K562 (cell line): ENCODE results near the gene CKM. TPM values are rescaled to one million over a fixed set of nuclear protein-coding genes. Genes with fewer than 3 reads are reported as not detected.

Source experiments
- ATAC-seq: fragments of 200-7000 bp; cut with Tn5 transposase; 3 replicates; pipeline ENCODE4 v1.9.1; 2020; ENCODE audit warnings: moderate library complexity
- BruUV-seq: library from RNA; stranded (reverse); fragments of 400-500 nt; replicated peaks from 2 replicates; lab custom pipeline; 2021; lab: Mats Ljungman, UMichigan
- CTCF ChIA-PET: fragments of 300-600 bp; formaldehyde crosslinking; extraction: SDS; loops from one replicate; lab custom pipeline; 2021; ENCODE audit warnings: low intra/inter-chr PET ratio; lab: Yijun Ruan, JAX
- POLR2A ChIA-PET: fragments of 300-600, 350-650 bp; sonication (Branson Sonifier 250); formaldehyde crosslinking; extraction: SDS; loops from one replicate; lab custom pipeline; 2021; ENCODE audit warnings: antibody characterized with exemption, inconsistent platforms; lab: Yijun Ruan, JAX
- DNase-seq, 4 experiments: peaks; one replicate each; pipeline versions ENCODE4 v3.0.0 to v3.0.0-alpha.2; 2011 to 2018; ENCODE audit warnings: low spot score in 3 of 4, mixed read lengths in 3 of 4; ENCODE audit errors: extremely low read depth in 1 of 4
- FAIRE-seq: peaks from 2 replicates; lab custom pipeline; 2011; peaks lifted over from hg19 to GRCh38; lab: Jason Lieb, UNC
- H2AFZ ChIP-seq: 2 replicates; pipeline ENCODE4 v1.6.0; 2011; ENCODE audit warnings: low read depth, low read length, control low read depth, inconsistent platforms
- H3K27ac ChIP-seq: fragments of 200-600 bp; 3 replicates; pipeline ENCODE4 v1.8.0; 2011; ENCODE audit warnings: low read depth, mild to moderate bottlenecking, control low read depth, inconsistent platforms, low read length, moderate library complexity, mixed read lengths; ENCODE audit errors: extremely low read depth
- H3K27me3 ChIP-seq, 2 experiments: fragments of 300-600 bp in 1 of 2; 2 replicates in 1 of 2; 3 replicates in 1 of 2; pipeline versions ENCODE4 v1.6.0 to v1.8.0; 2011; ENCODE audit warnings: inconsistent platforms in 2 of 2, low read length in 2 of 2, mild to moderate bottlenecking in 1 of 2, mixed read lengths in 1 of 2, moderate library complexity in 1 of 2; ENCODE audit not compliant: control insufficient read depth in 2 of 2, insufficient read depth in 2 of 2
- H3K36me3 ChIP-seq: fragments of 300-600 bp; 3 replicates; pipeline ENCODE4 v1.8.0; 2011; ENCODE audit warnings: mild to moderate bottlenecking, low read length, inconsistent platforms; ENCODE audit not compliant: control insufficient read depth, insufficient read depth
- H3K4me1 ChIP-seq, 2 experiments: fragments of 200-600 bp in 1 of 2; replicated peaks in 1 of 2; 2 replicates in 1 of 2; 3 replicates in 1 of 2; pipeline versions ENCODE4 v1.5.1 to v1.8.0; 2011; ENCODE audit warnings: inconsistent platforms in 2 of 2, low read length in 2 of 2, mild to moderate bottlenecking in 1 of 2, mixed read lengths in 1 of 2, moderate library complexity in 1 of 2; ENCODE audit not compliant: control insufficient read depth in 2 of 2, insufficient read depth in 2 of 2
- H3K4me2 ChIP-seq: 2 replicates; pipeline ENCODE4 v1.6.1; 2011; ENCODE audit warnings: low read length, control low read depth, inconsistent platforms, mixed read lengths; ENCODE audit not compliant: insufficient read depth
- H3K4me3 ChIP-seq: fragments of 200-600 bp; sonication (generic), shearing (Covaris generic); 2 replicates; pipeline ENCODE4 v1.5.1; 2016; ENCODE audit warnings: control low read depth, inconsistent platforms
- H3K79me2 ChIP-seq: fragments of 200-600 bp; 3 replicates; pipeline ENCODE4 v1.8.0; 2011; ENCODE audit warnings: low read length, inconsistent platforms; ENCODE audit not compliant: control insufficient read depth, insufficient read depth
- H3K9ac ChIP-seq, 2 experiments: 2 replicates each; pipeline versions ENCODE4 v1.6.0 to v1.6.1; 2011; ENCODE audit warnings: low read depth in 2 of 2, low read length in 2 of 2, control low read depth in 1 of 2, inconsistent platforms in 1 of 2, mild to moderate bottlenecking in 1 of 2, mixed read lengths in 1 of 2; ENCODE audit not compliant: insufficient read depth in 1 of 2
- H3K9me1 ChIP-seq: one replicate; pipeline ENCODE4 v1.6.0; 2011; ENCODE audit warnings: inconsistent platforms, mild to moderate bottlenecking, low read length, moderate library complexity; ENCODE audit not compliant: control insufficient read depth, insufficient read depth
- H3K9me3 ChIP-seq: replicated peaks from 2 replicates; pipeline ENCODE4 v1.5.1; 2011; ENCODE audit warnings: low read depth, low read length, inconsistent platforms; ENCODE audit not compliant: control insufficient read depth, insufficient read depth
- H4K20me1 ChIP-seq: replicated peaks from 2 replicates; pipeline ENCODE4 v1.6.1; 2011; ENCODE audit warnings: low read length, inconsistent platforms, mixed read lengths; ENCODE audit not compliant: control insufficient read depth, insufficient read depth
- ADNP ChIP-seq: fragments of 200-800 bp; sonication (Bioruptor generic); IDR thresholded peaks from 2 replicates; pipeline ENCODE4 v1.6.1; 2016; ENCODE audit warnings: missing genetic modification characterization, missing compliant biosample characterization
- CBX1 ChIP-seq: sonication (generic); IDR thresholded peaks from 2 replicates; pipeline ENCODE4 v1.6.1; 2016; ENCODE audit warnings: antibody characterized with exemption, low read depth, mild to moderate bottlenecking
- EGR1 ChIP-seq: fragments of 450-650 bp; conservative IDR thresholded peaks from 2 replicates; pipeline ENCODE4 v1.6.1; 2017; ENCODE audit warnings: mild to moderate bottlenecking
- HDAC2 ChIP-seq: fragments of 450-650 bp; IDR thresholded peaks from 2 replicates; pipeline ENCODE4 v1.6.1; 2016; ENCODE audit warnings: mild to moderate bottlenecking
- MAZ ChIP-seq, 2 experiments: fragments of 450-650 bp in 1 of 2; sonication (generic) in 1 of 2; formaldehyde crosslinking; IDR thresholded peaks in 1 of 2; conservative IDR thresholded peaks in 1 of 2; 2 replicates each; pipeline versions ENCODE4 v1.4.0 to v1.5.0; 2020; ENCODE audit warnings: mild to moderate bottlenecking in 1 of 2, missing genetic modification reagents in 1 of 2
- NEUROD1 ChIP-seq: fragments of 150-350 bp; IDR thresholded peaks from 2 replicates; pipeline ENCODE4 v1.6.1; 2014; ENCODE audit warnings: borderline replicate concordance, low read length, low read depth; ENCODE audit not compliant: partially characterized antibody
- PTBP1 ChIP-seq: fragments of 200-400 bp; formaldehyde crosslinking; IDR thresholded peaks from 2 replicates; pipeline ENCODE4 v1.6.1; 2017; ENCODE audit warnings: low read depth, low read length
- RBM25 ChIP-seq: fragments of 200-400 bp; formaldehyde crosslinking; IDR thresholded peaks from 2 replicates; pipeline ENCODE4 v1.6.1; 2018; ENCODE audit warnings: low read length, low read depth, moderate library complexity; ENCODE audit not compliant: severe bottlenecking
- SMARCA5 ChIP-seq: fragments of 450-650 bp; IDR thresholded peaks from 2 replicates; pipeline ENCODE4 v1.6.1; 2016
- ZNF121 ChIP-seq: sonication (generic); formaldehyde crosslinking; conservative IDR thresholded peaks from 2 replicates; pipeline ENCODE4 v1.8.0; 2022; ENCODE audit warnings: missing genetic modification reagents
- WGBS: fragments of 100-300 bp; shearing (Covaris generic); methylation state at CpG from one replicate; pipeline ENCODE4 v1.1.6; 2016; ENCODE audit warnings: low coverage, mixed read lengths; ENCODE audit not compliant: insufficient coverage; ENCODE audit errors: missing lambda C conversion rate; 5-methylcytosine and 5-hydroxymethylcytosine counted together
- in situ Hi-C: fragments of 300-500 bp; cut with MboI; formaldehyde crosslinking; loops from 4 replicates; pipeline ENCODE4 v1.15.0; 2018; ENCODE audit warnings: inconsistent platforms, mixed read lengths
- intact Hi-C: fragments of 100-400 bp; cut with micrococcal nuclease; formaldehyde crosslinking; loops from 2 replicates; pipeline ENCODE4 v1.14.2; 2022
- polyA plus RNA-seq, 8 experiments: library from polyadenylated mRNA; depleted of rRNA in 4 of 8; stranded (reverse) in 5 of 8; unstranded in 3 of 8; fragments of >200 nt; fragmentation: Nextera tagmentation in 2 of 8; fragmentation: Illumina TruSeq in 1 of 8; extraction: Ambion mirVana in 2 of 8; extraction: Trizol in 1 of 8; gene quantifications; 2 replicates each; pipeline versions ENCODE4 v1.2.1 to v1.2.3, GENCODE V29; 2011 to 2014; ENCODE audit warnings: inconsistent platforms in 1 of 8, missing spikeins in 1 of 8
- total RNA-seq, 7 experiments: library from RNA; depleted of rRNA in 6 of 7; stranded (reverse); fragments of >200 nt in 6 of 7; fragmentation: Illumina TruSeq in 2 of 7; extraction: Trizol in 2 of 7; gene quantifications; 2 replicates each; pipeline versions ENCODE4 v1.2.1 to v1.2.3, GENCODE V29; 2011 to 2021; ENCODE audit warnings: low replicate concordance in 1 of 7
- TF ChIP-seq, protein P1 (sequence below): fragments of 450-650 bp; formaldehyde crosslinking; IDR thresholded peaks from 2 replicates; pipeline ENCODE4 v1.4.0; 2020; ENCODE audit warnings: mild to moderate bottlenecking, moderate library complexity

The CKM gene
- total and polyA plus RNA-seq, 9 of the 15 experiments (the other 6 are each of a cell fraction or from before 2014, with no cell fraction given) = 0.06 to 0.17 (median 0.09) TPM; not detected in 4

DNA sequence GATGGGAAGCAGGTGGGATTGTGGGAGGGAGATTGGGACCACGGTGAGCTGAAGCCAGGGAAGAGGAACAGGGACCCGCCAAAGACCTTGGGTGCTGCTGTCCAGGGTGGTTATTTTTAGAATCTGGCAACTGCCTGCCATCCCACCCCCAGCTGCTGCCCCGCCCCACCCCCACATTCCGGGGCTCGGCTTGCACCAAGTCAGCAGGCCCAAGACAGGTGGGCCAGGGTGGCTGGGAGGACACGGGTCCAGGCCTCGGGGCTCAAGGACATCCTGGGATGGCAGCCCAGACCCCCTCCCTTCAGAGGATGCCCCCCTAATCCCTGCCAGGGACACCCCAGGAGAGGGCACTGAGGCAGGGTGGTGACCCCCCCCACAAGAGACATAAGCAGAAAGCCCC, 827 bp downstream of the CKM start:
- CTCF ChIA-PET = no interaction called here
- POLR2A ChIA-PET = no interaction called here
- no peak overlapping the region for H3K27ac ChIP-seq
- no peaks in the 10 kb centered on the region for H3K36me3 ChIP-seq
- TF ChIP-seq ADNP (tag) = peak; percentile 1; the same call in 1 of the 2 replicates
- no peak for TF ChIP-seq MAZ (CRISPR knock-in tag; conservative IDR thresholded peaks at IDR 0.05 in 1 of 2, IDR thresholded peaks at IDR 0.05 in 1 of 2)
- in situ Hi-C loops = no loop called here
- H3K9ac ChIP-seq = no peak overlapping the region
- no peaks in the 10 kb centered on the region for H3K9me3 ChIP-seq
- intact Hi-C loops = no loop called here
- H3K4me1 ChIP-seq = peaks cover 2 to 36% of the 10 kb centered on the region in 2 experiments; a peak in 3 of 5 replicates
- no TSS peak for BruUV-seq
- H3K4me3 ChIP-seq = no peak overlapping the region
- no peak overlapping the region for H2AFZ ChIP-seq
- H3K79me2 ChIP-seq = no peaks in the 10 kb centered on the region
- H3K27me3 ChIP-seq = no peaks in the 10 kb centered on the region
- no peak for ATAC-seq
- FAIRE-seq = no peak
- 40% methylated on average over 6 of the region's 7 CpGs for WGBS
- no peaks in the 10 kb centered on the region for H3K9me1 ChIP-seq
- no peak for DNase-seq
- no peak overlapping the region for H3K4me2 ChIP-seq
- no peaks in the 10 kb centered on the region for H4K20me1 ChIP-seq

DNA sequence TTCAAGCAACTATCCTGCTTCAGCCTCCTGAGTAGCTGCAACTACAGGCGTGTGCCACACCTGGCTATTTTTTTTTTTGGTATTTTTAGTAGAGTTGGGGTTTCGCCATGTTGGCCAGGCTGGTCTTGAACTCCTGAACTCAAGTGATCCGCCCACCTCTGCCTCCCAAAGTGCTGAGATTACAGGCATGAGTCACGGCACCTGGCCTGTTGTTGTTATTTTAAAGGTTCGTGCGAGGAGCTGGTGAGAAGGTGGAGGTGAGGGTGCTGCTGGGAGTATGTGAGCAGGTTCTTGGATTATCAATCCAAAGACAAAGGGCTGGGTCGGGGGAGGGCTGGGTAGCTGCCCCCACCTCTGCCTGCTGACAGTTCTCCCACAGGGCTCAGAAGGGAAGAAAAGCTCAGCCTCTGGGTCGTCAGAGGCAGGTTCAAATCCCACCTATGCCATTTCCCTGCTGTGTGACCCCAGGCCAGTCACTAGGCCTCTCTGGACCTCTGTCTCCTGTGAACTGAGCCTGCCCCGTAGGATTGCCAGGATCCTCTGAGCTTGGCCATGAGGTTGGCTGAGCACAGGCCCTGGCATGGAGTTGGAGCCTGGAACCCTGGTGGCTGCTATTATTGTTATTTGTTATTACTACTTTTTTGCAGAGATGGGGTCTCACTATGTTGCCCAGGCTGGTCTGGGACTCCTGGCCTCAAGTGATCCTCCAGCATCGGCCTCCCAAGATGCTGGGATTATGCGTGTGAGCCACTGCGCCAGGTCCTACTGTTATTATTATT, 1.5 kb downstream of the CKM start:
- H3K9ac ChIP-seq = no peak overlapping the region
- no peaks in the 10 kb centered on the region for H3K9me3 ChIP-seq
- no peaks in the 10 kb centered on the region for H4K20me1 ChIP-seq
- no peak overlapping the region for H2AFZ ChIP-seq
- no peak for FAIRE-seq
- DNase-seq = no peak
- H3K36me3 ChIP-seq = no peaks in the 10 kb centered on the region
- no peak overlapping the region for H3K27ac ChIP-seq
- no peak overlapping the region for H3K4me2 ChIP-seq
- POLR2A ChIA-PET = interaction anchor here (0.7 to 1.8 kb wide), 2 partner anchors 10 to 13 kb away, joined by 3 to 4 read pairs; no protein-coding TSS in a partner anchor
- in situ Hi-C loops (no loop called here), intact Hi-C loops (no loop called here)
- no peaks in the 10 kb centered on the region for H3K27me3 ChIP-seq
- WGBS = 43% methylated on average over 11 of the region's 12 CpGs
- peaks cover 0 to 30% of the 10 kb centered on the region in 2 experiments; a peak in 3 of 5 replicates for H3K4me1 ChIP-seq
- H3K4me3 ChIP-seq = no peak overlapping the region
- CTCF ChIA-PET = no interaction called here
- H3K9me1 ChIP-seq = no peaks in the 10 kb centered on the region
- no peak for ATAC-seq
- no peaks in the 10 kb centered on the region for H3K79me2 ChIP-seq
- no TSS peak for BruUV-seq
- 0 out of 2 replicates have a peak, but pooled peaks have one; percentile 38 for TF ChIP-seq PTBP1
- TF ChIP-seq NEUROD1 = no peak
- 0 out of 2 replicates have a peak, but pooled peaks have one; percentile 54 for TF ChIP-seq CBX1
- TF ChIP-seq ZNF121 (CRISPR knock-in tag) = peak; percentile 98
- peak; percentile 58; the same call in 1 of the 2 replicates for TF ChIP-seq HDAC2
- TF ChIP-seq, protein P1, sequence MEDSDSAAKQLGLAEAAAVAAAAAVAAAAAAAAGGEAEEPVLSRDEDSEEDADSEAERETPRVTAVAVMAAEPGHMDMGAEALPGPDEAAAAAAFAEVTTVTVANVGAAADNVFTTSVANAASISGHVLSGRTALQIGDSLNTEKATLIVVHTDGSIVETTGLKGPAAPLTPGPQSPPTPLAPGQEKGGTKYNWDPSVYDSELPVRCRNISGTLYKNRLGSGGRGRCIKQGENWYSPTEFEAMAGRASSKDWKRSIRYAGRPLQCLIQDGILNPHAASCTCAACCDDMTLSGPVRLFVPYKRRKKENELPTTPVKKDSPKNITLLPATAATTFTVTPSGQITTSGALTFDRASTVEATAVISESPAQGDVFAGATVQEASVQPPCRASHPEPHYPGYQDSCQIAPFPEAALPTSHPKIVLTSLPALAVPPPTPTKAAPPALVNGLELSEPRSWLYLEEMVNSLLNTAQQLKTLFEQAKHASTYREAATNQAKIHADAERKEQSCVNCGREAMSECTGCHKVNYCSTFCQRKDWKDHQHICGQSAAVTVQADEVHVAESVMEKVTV (CRISPR knock-in tag) = no peak
- peak; percentile 91 for TF ChIP-seq ADNP (tag)
- TF ChIP-seq RBM25 = peak; percentile 76
- peak; percentile 82; the same call in 1 of the 2 replicates for TF ChIP-seq SMARCA5
- TF ChIP-seq EGR1 = peak; percentile 74
